Measurements from ENCODE around the gene DCAF11.

GRCh38 chr14:24149302-24149969 is 34.9 kb downstream of the DCAF11 start:
- TF ChIP-seq, protein P1, sequence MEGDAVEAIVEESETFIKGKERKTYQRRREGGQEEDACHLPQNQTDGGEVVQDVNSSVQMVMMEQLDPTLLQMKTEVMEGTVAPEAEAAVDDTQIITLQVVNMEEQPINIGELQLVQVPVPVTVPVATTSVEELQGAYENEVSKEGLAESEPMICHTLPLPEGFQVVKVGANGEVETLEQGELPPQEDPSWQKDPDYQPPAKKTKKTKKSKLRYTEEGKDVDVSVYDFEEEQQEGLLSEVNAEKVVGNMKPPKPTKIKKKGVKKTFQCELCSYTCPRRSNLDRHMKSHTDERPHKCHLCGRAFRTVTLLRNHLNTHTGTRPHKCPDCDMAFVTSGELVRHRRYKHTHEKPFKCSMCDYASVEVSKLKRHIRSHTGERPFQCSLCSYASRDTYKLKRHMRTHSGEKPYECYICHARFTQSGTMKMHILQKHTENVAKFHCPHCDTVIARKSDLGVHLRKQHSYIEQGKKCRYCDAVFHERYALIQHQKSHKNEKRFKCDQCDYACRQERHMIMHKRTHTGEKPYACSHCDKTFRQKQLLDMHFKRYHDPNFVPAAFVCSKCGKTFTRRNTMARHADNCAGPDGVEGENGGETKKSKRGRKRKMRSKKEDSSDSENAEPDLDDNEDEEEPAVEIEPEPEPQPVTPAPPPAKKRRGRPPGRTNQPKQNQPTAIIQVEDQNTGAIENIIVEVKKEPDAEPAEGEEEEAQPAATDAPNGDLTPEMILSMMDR (IDR thresholded peaks at IDR 0.05; ENCODE audit: insufficient read depth, low read length, poor library complexity, severe bottlenecking): no peak
- TF ChIP-seq EZH2phosphoT487 (conservative IDR thresholded peaks at IDR 0.05; ENCODE audit: low read length): no peak
